Retinal pigment epithelial cell (primary cell): ENCODE measurements around the gene STAT5B.

Experiments used
- DNase-seq: peaks from one replicate; pipeline ENCODE4 v3.0.0-alpha.2; 2010; ENCODE audit warnings: low read depth
- H3K4me3 ChIP-seq: 2 replicates; pipeline ENCODE4 v1.5.1; 2011; ENCODE audit warnings: mild to moderate bottlenecking, low read length, control low read depth, moderate library complexity
- TF ChIP-seq, protein P1 (sequence below): conservative IDR thresholded peaks from 2 replicates; pipeline ENCODE4 v1.5.1; 2011; ENCODE audit warnings: low read depth, low read length, control low read depth, inconsistent platforms

Gene STAT5B

DNA sequence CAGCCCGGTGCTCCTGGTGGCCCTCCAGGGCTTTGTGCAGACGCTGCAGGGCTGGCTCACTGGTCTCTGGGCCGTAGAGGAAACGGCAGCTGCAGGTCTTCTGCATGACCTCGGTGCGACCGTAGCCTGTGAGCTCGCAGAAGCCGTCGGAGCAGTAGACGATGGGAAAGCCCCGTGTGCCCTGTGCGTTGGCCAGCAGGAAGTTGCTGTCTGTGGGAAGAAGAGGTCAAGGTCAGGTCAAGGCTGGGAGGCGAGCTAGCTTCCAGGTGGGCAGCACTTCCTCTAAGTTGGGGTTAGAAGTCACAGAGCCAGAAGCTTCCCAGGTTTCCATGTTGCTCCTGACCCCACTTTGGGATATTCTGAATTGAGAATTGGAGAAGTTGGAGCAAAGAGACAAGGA lies 97.4 kb downstream of the STAT5B start:
- TF ChIP-seq, protein P1, sequence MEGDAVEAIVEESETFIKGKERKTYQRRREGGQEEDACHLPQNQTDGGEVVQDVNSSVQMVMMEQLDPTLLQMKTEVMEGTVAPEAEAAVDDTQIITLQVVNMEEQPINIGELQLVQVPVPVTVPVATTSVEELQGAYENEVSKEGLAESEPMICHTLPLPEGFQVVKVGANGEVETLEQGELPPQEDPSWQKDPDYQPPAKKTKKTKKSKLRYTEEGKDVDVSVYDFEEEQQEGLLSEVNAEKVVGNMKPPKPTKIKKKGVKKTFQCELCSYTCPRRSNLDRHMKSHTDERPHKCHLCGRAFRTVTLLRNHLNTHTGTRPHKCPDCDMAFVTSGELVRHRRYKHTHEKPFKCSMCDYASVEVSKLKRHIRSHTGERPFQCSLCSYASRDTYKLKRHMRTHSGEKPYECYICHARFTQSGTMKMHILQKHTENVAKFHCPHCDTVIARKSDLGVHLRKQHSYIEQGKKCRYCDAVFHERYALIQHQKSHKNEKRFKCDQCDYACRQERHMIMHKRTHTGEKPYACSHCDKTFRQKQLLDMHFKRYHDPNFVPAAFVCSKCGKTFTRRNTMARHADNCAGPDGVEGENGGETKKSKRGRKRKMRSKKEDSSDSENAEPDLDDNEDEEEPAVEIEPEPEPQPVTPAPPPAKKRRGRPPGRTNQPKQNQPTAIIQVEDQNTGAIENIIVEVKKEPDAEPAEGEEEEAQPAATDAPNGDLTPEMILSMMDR, result no peak
- no peak overlapping the region for H3K4me3 ChIP-seq
- DNase-seq, result no peak

DNA sequence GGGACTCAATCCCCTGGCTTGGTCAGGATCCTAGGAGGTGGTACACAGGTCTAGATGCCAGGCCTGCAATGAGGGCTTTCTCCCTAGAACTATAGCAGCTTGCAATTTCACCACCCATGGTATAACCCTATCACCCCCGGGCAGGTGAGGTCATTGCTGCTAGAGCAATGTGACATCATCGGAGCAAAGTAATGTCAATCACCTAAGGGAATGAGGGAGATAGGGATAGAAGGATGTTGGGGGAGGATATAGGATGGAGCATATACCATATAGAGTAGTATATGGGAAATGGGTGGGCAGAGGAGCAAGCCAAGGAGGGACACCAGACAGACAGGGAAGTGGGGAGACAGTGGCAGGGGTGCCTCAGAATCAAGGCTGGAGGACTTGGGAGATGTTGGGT lies 98.5 kb downstream of the STAT5B start:
- no peak for DNase-seq
- no peak overlapping the region for H3K4me3 ChIP-seq
- TF ChIP-seq, protein P1, result no peak

DNA sequence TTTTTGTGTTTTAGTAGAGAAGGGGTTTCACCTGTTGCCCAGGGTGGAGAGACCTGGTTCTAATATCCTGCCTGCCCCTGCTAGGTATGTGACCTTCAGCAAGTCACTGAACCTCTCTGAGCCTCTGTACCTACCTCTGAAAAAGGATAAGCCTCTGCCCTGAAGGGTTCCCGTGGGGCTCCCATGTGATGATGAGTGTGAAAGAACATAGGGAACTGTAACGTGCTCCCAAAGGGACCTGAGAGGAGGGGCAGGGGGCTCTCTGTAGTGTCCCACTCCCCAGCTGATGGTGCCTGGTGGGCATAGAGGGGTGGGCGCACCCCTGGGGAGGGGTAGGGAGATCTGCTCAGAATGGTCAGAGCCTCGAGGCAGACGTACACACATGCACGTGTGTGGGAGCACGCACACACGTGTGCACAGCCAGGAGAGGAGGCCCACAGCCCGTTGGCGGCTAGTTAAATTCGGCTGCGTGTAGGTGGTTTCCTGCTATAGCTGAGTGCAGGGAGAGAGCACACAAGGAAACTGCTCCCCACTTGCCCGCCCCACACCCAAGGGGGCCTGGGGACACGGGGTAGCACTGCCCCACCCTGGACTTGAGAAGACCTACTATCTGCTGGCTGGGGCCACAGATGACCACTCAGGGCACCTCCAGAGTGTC lies 101.9 kb downstream of the STAT5B start:
- TF ChIP-seq, protein P1, result no peak
- no peak for DNase-seq
- H3K4me3 ChIP-seq, result no peak overlapping the region

DNA sequence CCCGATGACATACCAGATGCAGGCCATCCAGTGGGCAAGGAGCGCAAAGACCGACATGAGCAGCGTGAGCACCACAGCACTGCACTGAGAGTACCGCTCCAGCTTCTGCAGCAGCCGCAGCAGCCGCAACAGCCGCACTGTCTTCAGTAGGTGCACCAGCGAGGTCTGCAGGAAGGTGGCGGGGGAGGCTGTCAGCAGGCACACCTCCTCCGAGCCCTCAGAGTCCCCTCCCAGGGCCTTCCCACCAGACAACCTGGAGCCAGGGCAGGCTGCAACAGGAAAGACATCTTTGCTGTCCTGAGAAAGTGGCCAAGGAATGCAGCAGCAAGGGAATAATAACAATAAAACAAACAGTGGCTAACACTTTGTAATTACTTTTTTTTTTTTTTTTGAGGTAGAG lies 104.4 kb downstream of the STAT5B start:
- TF ChIP-seq, protein P1, result no peak
- DNase-seq, result no peak
- no peak overlapping the region for H3K4me3 ChIP-seq

DNA sequence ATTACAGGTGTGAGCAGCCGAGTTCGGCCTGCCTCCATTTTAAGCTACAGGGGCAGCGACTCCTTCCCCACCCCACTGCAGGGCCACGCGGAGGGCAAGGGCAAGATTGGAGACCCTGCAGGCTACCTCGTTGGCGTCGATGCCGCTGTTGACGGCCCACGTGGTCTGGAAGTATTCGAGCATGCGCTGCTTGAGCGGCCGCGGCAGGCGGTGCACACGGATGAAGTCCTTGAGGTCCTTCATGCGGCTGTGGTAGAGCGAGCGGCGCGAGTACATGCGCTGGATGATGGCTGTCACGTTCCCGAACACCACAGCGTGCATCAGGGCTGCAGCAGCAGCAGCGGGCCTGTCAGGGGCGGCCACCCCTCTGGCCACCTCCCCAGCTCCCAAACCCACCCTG lies 106.8 kb downstream of the STAT5B start:
- H3K4me3 ChIP-seq, result no peak overlapping the region
- DNase-seq, result no peak
- TF ChIP-seq, protein P1, result no peak

DNA sequence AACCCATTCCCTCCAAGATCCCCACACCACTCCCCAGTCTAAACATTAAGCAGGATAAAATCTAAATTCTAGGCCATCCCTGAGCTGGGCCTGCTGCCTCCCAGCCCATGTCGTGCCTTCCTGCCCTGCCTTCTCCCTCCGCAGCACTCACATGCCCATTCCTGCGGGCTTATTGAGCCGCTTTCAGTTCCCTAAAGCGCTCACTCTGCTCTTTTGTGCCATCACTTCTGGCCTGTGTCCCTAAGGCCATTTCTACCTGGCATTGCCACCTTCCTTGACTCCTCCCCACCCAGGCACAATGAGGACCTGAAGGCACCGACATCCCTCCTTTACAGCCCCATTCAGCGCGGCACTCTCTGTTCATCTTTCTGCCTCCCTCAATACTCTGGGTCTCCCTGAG lies 108.4 kb downstream of the STAT5B start:
- DNase-seq, result no peak
- TF ChIP-seq, protein P1, result no peak
- no peak overlapping the region for H3K4me3 ChIP-seq

DNA sequence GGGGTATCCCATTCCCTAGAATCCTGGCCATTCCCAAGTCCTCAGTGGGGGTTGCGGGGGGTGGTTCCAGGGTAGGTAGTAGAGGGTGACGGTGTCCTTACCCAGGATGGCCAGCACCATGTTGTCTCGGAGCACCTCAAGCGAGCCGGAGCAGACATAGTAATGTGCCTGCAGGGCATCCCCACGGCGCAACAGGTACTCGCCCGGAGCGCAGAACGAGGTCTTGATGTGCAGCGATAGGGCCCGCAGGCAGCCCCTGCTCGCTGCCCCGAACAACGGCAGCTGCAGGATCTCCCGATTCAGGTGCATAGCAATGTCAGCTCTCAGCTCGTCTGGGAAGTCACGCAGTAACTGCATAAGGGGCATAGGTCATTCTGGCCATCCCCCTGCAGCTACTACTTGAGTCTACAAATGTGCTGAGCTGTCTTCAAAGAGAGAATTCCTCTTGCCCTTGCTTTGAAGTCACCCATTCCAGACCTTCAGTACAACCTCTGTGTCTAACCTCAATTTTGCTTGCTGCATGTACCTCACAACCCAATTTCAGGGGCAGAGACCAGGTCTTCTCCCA lies 109.9 kb downstream of the STAT5B start:
- no peak for DNase-seq
- H3K4me3 ChIP-seq, result no peak overlapping the region
- TF ChIP-seq, protein P1, result no peak
